Activated T-cell treated with anti-CD3 and anti-CD28 coated beads for 48 hours (primary cell): ENCODE results near the gene TNRC6C.
"Not testable (repeated sequence)": the region's sequence is repeated elsewhere in the genome, so short reads cannot be mapped to it uniquely, and the experiment has no call there.

ENCODE experiments used
- DNase-seq: peaks from one replicate; pipeline ENCODE4 v3.0.0-alpha.2; 2020; ENCODE audit warnings: low read depth

TNRC6C gene

DNA sequence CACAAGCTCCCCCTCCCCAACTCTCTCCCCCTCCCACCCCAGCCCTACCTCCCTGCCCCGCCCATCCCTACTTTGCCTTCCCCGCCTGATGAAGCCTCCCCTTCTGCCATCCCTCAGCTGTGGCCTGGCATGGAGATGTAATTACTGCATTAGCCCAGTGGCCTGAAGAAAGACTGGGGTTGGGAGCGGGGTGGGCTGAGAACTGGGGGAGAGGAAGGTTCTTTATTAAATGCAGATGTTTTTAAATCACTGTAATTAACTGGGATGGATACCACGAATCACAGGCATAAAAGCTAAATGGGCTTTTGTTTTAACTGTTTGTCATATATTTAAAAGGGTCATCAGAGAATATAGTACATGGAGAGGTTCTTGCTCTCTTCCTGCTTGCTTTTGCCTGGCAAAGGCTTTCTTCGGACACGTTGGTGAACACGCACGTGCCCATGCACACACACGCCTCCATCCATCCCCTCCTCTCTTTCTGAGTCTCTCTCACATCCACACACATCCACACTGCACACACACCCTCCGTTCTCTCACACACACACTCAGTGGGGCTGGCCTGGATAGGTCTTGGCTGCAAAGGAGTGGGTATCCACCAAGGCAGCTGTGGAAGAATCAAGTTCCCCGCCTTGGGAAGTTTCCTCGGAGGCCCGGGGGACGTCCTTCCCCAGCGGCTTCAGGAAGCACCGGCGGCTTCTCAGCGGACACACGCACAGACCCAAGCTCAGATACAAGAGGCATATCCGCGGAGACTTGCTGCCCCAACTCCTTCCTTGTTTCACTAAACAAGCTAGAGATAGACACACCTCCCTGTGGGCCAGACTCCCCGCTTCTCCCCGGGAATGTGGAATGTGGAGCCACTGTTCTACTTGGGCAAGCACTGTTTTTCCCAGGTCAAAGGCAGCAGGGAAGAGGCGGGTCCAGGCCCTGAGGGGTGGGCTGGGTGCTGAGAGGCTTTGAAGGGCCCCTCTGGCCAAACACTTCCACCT lies 27.4 kb upstream of the TNRC6C start:
- no peak for DNase-seq

DNA sequence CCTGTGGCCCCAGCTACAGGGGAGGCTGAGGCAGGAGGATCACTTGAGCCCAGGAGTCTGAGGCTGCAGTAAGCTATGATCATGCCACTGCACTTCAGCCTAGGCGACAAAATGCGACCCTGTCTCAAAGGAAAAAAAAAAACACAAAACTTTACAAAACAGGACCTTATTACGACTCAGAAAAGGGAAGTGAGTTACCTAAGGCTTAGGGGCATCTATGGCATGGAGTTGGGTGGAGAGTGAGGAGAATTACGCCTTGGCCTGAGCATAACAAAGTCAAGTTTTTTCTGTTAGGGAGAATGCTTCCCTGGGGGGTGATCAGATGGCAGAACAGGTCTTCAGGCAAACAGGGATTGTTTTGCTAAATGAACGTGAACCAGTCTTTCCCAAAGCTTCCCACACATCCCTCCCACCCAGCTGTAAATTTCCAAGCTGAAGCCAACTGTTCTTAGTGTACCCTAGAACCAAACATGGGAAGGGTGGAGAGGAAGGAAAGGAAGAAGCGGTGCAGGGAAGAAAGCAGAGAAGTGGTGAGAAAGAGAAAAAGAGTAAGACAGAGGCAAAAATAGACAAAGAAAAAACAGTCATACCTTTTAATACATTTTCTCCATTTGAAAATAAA lies 24.6 kb upstream of the TNRC6C start:
- DNase-seq: no peak

- DNase-seq: no peak
Observed at GRCh38 chr17:77935121-77935571, 23.4 kb upstream of the TNRC6C start.

DNA sequence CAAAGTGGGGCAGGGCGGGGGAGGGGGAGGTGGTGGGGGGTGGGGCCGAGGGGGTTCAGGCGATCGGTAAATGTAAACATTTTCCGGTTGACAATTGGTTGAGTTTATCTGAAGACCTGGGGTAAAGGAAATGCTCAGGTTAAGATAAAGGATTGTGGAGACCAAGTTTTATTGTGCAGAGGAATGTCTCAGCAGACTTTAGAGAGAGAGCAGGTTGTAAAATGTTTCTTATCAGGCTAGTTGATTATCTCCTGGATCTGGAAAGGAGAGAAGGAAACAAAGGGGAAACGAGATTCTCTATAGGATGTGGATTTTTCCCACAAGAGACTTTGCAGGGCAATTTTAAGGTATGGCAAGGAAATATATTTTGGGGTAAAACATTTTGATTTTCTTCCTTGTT lies 22.8 kb upstream of the TNRC6C start:
- DNase-seq: not testable (repeated sequence)

DNA sequence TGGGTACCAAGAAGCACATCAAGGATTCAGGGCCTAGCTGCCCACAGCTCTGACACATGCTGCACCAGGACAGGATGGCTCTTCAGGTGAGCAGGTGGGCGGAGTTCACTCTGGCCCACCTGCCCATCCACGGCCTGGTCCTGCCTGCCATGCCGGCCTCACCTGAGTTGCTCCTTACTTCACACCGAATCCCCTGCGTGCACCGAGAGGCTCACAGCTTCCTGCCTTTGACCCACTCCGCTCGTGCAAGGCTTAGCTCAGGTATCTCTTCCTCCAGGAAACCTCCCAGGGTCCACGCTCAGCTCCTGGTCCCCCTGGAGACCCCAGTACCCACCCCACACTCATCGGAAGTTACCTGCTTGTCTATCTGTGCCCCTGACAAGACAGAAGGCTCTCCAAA lies 21.6 kb upstream of the TNRC6C start:
- no peak for DNase-seq

DNA sequence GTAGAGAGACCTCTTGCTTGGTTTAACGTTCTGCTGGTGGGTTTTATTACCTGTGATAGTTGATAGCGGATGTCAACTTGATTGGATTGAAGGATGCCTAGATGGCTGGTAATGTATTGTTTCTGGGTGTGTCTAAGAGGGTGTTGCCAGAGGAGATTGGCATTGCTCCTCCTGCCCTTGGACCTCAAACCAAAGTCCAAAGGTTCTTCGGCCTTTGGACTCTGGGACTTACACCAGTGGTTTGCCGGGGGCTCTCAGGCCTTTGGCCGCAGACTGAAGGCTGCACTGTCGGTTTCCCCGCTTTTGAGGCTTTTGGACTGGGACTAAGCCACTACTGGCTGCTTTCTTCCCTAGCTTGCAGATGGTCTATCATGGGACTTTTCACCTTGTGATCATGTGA lies 17.5 kb upstream of the TNRC6C start:
- no peak for DNase-seq

DNA sequence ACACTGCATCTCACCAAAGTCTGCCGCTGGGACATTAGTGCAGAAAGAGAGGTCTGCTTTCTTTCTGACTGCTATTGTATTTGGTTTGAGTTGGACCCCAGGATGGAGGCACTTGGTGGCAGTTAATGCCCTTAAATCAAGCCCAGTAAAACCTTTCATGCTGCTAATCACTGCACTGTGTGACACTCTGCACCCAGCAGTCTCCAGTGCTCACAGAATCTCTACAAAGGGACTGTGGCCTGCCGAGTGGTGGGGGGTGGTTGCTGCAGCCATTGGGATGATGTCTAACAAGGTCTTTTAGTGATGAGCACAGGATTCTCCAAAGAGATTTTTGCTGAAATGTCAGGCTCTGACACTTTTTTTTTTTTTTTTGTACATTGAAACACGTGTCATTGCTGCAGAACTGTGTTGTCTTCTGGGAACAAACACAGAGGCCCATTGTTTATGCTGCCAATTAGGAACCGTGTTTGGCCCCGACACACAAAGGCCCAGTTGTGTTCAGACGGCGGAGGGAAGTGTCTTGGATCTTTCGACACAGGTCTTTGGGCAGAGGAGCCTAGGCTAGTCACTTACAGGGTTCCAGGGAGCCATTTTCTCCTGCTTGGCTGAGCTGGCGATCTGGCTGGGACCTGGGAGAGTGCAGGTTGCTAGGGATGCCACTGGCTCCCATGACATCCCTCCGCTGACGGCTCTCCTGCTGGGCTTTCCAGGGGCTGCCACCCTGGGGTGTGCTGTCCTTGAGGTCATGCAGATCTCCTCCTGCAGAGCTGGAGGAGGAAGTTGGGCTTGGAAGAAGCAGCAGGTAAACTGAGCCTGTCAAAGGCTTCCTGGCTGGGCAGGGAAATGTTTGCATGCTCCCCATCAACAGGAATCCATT lies 16.2 kb upstream of the TNRC6C start:
- DNase-seq: no peak

- no peak for DNase-seq
Observed at GRCh38 chr17:77943971-77944370, 14.5 kb upstream of the TNRC6C start.

- no peak for DNase-seq
Observed at GRCh38 chr17:77944390-77945222, 13.9 kb upstream of the TNRC6C start.

- DNase-seq: no peak
Observed at GRCh38 chr17:77946900-77947645, 11.4 kb upstream of the TNRC6C start.

GRCh38 chr17:77948690-77949114 lies 9.8 kb upstream of the TNRC6C start:
- no peak for DNase-seq

DNA sequence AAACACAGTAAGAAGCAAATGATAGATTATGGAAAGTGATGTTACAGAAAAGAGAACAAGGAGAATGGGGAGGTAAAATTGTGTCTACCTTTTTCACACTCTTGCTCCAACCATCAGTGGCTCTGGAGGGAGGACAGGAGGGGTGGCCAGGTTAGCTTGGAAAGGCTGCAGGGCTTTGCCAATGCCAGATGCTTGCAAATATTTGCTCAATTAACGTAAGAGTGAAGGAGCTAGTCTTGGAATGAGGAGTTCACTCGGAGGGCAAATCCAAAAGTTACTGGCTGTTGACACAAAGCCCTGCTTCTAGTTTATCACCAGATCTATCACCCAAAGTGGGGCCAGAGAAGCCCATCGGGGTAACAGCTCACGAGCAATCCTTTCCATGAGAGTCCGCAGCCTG lies 7.4 kb upstream of the TNRC6C start:
- DNase-seq: no peak

DNA sequence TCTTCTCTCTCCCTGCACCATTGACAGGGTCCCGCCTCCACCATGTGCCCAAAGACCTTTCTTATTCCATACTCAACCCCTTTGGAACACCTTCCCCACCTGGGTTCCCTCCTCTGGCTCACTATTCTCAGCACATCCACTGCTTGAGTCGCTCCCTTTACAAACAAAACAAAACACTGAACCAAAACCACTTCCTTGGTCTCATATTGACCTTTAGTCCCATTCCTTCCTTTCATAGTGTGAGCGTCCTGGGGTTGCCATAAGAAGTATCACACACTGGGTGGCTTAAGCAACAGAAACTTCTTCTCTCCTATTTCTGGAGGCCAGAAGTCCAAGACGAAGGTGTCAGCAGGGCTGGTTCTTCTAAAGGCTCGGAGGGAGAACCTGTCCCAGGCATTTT lies 6.1 kb upstream of the TNRC6C start:
- DNase-seq: no peak

GRCh38 chr17:77957235-77957856 lies 1.2 kb upstream of the TNRC6C start:
- DNase-seq: no peak

- DNase-seq: no peak
Observed at GRCh38 chr17:77958716-77959125, 218 bp downstream of the TNRC6C start.

DNA sequence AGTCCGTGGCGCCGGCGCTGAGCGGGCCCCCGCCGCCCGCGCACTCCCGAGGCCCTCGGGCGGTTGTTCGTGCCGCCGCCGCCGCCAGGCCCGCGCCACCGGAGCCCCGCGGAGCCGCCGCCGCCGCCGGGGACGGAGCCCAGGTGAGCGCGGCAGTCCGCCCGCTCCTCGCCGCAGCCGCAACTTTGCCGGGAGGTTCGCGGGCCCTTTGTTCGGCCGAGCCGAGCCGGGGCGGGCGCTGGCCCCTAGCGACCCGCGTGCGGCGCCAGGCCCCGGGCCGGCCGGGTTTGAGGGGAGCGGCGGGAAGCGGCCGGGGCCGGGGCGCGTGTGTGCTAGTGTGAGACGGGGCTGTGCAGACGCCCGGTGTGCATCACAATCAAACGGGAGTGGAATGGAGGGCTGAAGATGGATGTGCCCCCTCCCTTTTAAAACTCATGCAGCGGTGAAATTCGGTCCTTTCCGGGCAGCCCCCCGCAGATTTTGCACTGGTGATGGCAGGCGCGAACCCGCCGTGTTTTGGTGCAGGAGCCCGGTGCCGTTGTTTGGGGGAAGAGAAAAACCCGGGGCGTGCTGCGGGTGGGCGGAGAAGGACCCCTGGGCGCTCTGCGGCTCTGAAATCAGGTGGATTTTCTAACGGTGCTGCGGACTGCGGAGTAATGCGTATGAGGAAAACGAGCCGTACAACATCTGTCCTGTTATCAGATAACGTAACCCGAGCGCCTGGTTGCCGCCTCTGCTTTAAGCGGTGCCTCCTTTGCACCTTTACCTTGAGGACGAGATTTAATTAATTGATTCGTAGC lies 823 bp downstream of the TNRC6C start:
- DNase-seq: peak; percentile 18

DNA sequence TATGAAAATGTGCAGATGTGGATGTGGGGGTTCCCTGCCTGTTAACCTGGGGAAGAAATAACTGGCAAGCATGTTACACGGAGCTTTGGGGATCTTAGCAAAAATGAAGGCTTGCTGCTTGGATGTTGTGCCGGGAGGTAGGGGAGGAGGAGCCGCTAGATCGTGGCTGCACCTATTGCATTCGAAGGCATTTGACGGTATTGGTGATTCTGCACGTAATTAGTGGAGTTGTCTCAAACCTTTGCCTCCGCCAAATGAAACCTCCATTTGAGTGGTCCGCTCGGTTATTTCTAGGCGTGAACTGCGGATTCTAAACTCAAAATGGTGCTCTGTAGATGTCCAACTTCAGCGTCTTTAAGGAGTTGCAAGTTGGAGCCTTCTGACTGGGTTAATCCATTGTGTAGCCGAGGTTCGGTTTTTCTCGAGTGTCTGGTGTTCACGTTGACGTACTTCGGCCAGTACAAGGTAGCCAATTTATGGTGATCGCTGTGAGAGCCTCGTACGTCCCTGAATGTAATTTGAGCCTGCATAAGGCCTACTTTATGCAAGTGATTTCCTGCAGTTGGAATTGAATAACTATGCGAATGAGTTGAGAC lies 1.5 kb downstream of the TNRC6C start:
- no peak for DNase-seq

- no peak for DNase-seq
Observed at GRCh38 chr17:77961741-77962140, 3.2 kb downstream of the TNRC6C start.

- no peak for DNase-seq
Observed at GRCh38 chr17:77962348-77962747, 3.8 kb downstream of the TNRC6C start.
